GM21390 (cell line): ENCODE data around the gene DERA.
"Not testable (repeated sequence)": the region's sequence is repeated elsewhere in the genome, so short reads cannot be mapped to it uniquely, and the experiment has no call there.

Experiments used
- ATAC-seq: cut with Tn5 transposase; IDR thresholded peaks from one replicate; pipeline ENCODE4 v1.9.1; 2021; ENCODE audit not compliant: unreplicated experiment

The DERA gene

GRCh38 chr12:15910864-15911721 lies at the start of gene DERA:
Gene DERA (plus strand): TSS chr12:15911332. CDS start chr12:15911384, 52 bp downstream.
- peak; percentile 96 for ATAC-seq

GRCh38 chr12:15861404-15861803 lies 49.7 kb upstream of the DERA start:
- ATAC-seq: no peak

- ATAC-seq: no peak
These were observed 48.3 kb upstream of the DERA start for GRCh38 chr12:15862840-15863239.

GRCh38 chr12:15863372-15863771 lies 47.8 kb upstream of the DERA start:
- no peak for ATAC-seq

- ATAC-seq: peak; percentile 97
These were observed 47.1 kb upstream of the DERA start for GRCh38 chr12:15863984-15864383.

- ATAC-seq: no peak
These were observed 42.9 kb upstream of the DERA start for GRCh38 chr12:15868186-15868585.

- ATAC-seq: no peak
These were observed 37.6 kb upstream of the DERA start for GRCh38 chr12:15873556-15873955.

GRCh38 chr12:15874556-15875145 lies 36.5 kb upstream of the DERA start:
- ATAC-seq: not testable (repeated sequence)

- no peak for ATAC-seq
These were observed 35.3 kb upstream of the DERA start for GRCh38 chr12:15875863-15876262.

GRCh38 chr12:15879413-15879812 lies 31.7 kb upstream of the DERA start:
- ATAC-seq: no peak

GRCh38 chr12:15880721-15881120 lies 30.4 kb upstream of the DERA start:
- no peak for ATAC-seq

- ATAC-seq: peak; percentile 97
These were observed 28.8 kb upstream of the DERA start, which contains the start of gene STRAP for GRCh38 chr12:15882118-15882971. Gene STRAP (plus strand): TSS chr12:15882387. CDS start chr12:15882708, 321 bp downstream.

- no peak for ATAC-seq
These were observed 27.6 kb upstream of the DERA start for GRCh38 chr12:15883536-15883935.

GRCh38 chr12:15886372-15887042 lies 24.6 kb upstream of the DERA start:
- no peak for ATAC-seq

- no peak for ATAC-seq
These were observed 23.9 kb upstream of the DERA start for GRCh38 chr12:15887043-15887817.

- ATAC-seq: no peak
These were observed 18.4 kb upstream of the DERA start for GRCh38 chr12:15892645-15893259.

GRCh38 chr12:15893260-15893659 lies 17.9 kb upstream of the DERA start:
- ATAC-seq: no peak

- ATAC-seq: no peak
These were observed 14.3 kb upstream of the DERA start for GRCh38 chr12:15896867-15897266.

GRCh38 chr12:15897433-15897832 lies 13.7 kb upstream of the DERA start:
- no peak for ATAC-seq
